Epithelial cell of prostate (primary cell): Measurements from ENCODE around the gene NRXN3.
A peak's percentile ranks its signal among the peaks of the same experiment; 100 is the strongest.

Source experiments
- DNase-seq: peaks from one replicate; pipeline ENCODE4 v3.0.0-alpha.2; 2011; ENCODE audit warnings: low read depth, low spot score
- H3K27ac ChIP-seq: fragments of 450-650 bp; 2 replicates; pipeline ENCODE4 v1.5.1; 2017; ENCODE audit warnings: mild to moderate bottlenecking

NRXN3 gene

DNA sequence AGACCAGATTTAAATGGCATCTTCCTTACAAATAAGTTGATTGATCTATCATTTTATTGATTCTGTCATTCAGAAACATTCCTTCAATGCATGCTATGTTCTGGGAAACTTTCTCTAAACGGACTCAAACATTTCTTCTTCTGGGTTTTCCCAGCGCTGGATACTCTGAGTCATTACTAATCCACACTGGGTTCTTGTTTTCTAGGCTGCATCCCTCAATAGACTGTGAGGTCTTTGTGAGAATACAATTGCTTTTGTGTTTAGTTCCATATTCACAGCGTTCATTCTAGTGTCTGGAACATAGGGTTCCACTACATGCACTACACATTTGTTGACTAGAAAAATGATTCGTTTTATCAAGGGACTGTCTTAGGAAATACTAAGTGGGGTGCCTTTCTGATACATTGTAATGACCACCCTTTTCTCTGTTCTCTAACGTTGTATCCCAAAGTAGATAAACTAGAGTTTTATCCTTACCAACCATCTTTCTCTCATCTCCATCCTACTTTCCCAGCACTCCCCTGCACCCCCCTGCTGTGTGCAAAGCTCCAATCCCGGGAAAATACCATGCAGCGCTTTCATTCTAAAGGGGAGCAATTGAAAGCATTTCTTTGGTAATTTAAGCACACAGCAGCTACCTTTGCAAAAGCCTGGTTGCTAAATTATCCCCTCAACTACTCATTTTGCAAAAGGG is 1162.5 kb downstream of the NRXN3 start:
- no peak for DNase-seq

DNA sequence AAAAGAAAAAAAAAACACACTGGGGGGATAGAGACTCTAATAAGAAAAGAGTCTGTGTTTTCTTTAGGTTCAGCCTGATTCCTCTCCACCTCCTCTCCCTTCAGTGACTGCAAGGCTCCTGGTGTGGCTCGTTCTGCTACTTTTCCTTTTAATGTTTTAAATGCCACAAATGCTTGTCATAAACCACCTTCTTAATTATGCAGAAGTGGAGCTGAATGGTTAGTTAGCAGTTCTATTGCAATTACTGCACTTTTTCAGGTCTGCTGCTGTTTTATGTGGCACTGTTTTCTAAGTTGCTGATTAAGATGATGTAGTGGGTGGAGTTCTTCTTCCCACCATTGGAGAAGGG is 1163.0 kb downstream of the NRXN3 start:
- no peak overlapping the region for H3K27ac ChIP-seq
- DNase-seq, result no peak

More for the DNA sequence above, 1162.5 kb downstream of the NRXN3 start:
- no peak overlapping the region for H3K27ac ChIP-seq

DNA sequence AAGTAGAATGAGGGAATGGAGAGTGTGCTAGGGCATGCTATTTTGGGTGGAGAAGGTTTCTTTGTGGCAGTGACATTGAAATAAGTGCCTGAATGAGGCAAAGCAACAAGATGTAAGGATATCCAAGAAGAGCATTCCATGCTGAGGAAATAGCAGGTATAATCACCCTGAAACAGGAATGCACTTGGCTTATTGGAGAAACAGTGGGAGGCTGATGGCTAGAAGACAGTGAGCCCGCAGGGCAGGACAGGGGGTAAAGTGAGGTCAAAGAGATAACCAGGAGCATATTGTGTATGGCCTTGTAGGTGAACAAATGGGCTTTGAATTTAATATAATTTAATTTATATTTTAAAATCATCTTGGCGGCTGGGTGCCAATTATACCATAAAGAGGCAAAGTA is 1164.1 kb downstream of the NRXN3 start:
- H3K27ac ChIP-seq, result no peak overlapping the region
- DNase-seq, result no peak

DNA sequence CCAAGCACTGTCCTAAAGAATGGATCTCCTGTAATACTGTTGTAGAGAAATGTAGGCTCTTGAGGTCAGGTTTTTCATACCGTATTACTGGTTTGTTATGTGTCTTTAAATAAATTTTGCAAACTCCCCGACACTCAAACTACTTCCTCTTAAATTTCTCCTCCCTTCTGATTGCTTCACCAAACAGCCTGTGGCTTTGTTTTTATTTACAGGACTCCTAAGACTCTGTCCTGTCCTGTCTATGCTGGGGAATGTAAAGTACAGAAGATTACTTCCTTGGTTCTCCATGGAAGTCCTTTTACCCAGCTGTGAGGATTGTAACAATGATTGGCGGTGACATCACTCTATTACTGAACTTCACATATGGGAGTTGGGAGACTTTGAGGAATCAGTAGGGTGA is 1167.6 kb downstream of the NRXN3 start:
- no peak for DNase-seq
- H3K27ac ChIP-seq, result no peak overlapping the region

DNA sequence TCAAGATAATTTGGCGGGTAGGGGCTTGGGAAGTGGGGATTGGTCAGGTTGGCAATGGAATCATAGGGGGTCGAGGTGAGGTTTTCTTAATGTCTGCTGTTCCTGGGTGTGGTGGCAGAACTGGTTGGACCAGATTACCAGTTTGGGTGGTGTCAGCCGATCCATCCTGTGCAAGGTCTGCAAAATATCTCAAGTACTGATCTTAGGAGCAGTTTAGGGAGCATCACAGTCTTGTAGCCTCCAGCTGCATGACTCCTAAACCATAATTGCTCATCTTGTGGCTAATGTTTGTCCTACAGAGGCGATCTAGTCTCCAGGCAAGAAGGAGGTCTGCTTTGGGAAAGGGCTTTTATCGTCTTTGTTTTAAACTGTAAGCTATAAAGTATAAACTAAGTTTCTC is 1172.8 kb downstream of the NRXN3 start:
- H3K27ac ChIP-seq, result no peak overlapping the region
- peak; percentile 8 for DNase-seq

DNA sequence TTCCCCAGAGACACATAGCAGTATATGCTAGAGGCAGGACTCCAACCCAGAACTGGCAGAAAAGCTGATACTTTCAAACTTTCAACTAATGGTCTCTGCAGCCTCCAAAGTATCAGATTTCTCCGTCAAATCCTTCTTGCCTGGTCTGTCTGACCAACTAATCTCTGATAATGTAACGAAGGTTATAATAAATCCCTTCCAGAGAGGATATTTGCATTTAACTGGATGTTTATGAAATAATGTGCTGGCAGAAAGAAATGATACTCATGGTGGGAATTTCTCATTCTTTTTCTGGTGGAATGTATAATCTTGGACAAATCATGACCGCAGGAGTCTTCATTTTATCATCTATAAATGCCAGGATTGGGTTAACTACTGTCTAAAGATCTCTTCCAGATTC is 1180.8 kb downstream of the NRXN3 start:
- no peak overlapping the region for H3K27ac ChIP-seq
- no peak for DNase-seq

DNA sequence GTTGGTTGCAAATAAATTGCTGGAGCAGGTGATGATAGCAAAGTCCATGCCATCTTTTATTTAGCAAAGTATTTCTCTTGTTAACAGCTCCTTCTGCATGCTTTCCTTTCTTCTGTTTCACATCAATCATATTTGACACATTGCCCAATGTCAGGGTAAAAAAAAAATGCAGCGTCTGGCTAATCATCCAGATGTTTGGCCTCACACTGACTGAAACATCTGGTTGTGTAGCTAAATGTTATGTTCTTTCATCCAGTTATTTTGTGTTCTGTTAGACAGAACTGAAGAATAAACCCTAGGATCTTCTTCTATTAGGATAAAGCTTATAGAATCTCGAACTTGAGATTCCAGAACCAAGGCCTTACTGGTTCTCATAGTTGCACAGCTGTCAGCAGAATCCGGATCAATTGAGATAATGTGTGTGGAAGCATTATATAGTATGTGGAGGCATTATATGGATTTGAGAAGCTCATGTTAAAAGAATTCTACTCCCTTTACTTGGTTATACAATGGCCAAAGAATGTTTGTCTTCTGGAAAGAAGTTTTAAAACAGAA is 1182.0 kb downstream of the NRXN3 start:
- no peak for DNase-seq
- H3K27ac ChIP-seq, result no peak overlapping the region

DNA sequence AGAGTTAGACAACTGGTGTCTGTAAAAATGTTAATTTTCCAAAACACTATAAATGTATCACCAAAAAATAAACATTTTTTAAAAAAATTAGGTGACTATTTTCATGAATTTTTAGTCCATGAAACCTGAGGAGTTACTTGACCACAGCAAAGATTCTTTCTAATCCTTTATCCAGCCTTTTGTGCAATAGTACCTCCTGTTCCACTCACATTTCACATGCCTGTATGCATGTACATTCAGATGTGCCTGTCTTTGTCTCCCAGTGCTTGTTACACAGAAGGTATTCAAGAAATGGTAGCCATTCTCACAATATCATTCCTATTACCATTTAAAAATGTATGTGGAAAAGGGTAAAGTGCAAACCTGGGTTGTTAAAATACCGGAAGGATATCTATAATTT is 1184.2 kb downstream of the NRXN3 start:
- DNase-seq, result no peak

DNA sequence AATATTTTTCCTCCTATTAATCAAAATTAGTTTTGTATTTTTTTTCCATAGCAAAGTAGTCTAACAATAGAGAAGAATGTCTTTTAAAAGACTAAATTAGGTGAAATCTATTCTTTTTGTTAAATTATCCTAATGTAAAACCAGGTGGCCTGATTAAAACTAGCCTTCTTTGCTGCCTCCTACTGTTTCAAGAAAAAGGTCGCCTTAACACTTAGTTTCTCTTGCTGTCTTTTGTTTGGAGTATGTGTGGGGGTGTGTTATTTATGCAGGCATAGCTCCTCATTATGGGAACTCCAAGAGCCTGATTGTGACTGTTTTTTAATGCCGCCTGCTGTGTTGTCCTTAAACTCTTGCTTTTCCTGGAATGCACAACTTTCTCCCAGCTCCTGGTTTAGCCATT is 1185.9 kb downstream of the NRXN3 start:
- H3K27ac ChIP-seq, result no peak overlapping the region
- no peak for DNase-seq

More for the DNA sequence above, 1184.2 kb downstream of the NRXN3 start:
- H3K27ac ChIP-seq, result no peak overlapping the region

DNA sequence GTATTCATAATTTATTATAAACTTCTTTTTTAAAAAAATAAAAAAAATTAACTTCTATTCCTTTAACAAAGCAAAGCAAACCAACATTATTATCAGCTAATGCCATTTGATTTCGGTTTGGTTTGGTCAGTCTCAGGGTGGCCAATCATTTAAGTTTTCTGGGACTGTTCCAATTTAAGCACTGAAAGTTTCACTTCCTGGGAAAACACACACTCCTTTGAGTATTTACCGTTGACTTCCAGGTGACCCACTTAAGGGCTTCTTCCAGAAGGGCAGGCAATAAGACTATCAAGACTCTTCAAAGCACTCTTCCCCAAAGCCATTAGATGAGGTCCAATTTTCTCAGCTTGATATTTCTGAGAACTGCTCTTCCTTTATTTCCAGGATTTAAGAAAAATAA is 1187.1 kb downstream of the NRXN3 start:
- DNase-seq, result no peak
- H3K27ac ChIP-seq, result no peak overlapping the region

DNA sequence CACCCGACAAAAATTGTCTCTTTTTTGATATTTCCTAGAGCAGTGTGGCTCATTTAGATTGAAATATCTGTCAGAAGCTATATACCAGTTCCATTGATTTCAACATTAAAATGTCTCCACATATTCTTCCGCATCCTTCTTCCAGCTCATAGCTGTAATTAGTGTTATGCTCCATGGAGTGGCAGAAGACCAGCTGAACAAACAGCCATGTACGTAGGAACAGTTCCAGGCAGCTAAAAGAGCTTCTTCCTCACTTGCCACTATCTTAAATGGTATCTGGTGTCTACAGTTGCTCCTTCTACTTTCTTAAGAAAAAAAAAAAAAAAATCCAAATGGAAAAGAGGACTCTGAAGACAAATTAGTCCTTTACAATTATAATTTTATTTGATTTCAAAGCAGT is 1193.1 kb downstream of the NRXN3 start:
- no peak overlapping the region for H3K27ac ChIP-seq
- no peak for DNase-seq

DNA sequence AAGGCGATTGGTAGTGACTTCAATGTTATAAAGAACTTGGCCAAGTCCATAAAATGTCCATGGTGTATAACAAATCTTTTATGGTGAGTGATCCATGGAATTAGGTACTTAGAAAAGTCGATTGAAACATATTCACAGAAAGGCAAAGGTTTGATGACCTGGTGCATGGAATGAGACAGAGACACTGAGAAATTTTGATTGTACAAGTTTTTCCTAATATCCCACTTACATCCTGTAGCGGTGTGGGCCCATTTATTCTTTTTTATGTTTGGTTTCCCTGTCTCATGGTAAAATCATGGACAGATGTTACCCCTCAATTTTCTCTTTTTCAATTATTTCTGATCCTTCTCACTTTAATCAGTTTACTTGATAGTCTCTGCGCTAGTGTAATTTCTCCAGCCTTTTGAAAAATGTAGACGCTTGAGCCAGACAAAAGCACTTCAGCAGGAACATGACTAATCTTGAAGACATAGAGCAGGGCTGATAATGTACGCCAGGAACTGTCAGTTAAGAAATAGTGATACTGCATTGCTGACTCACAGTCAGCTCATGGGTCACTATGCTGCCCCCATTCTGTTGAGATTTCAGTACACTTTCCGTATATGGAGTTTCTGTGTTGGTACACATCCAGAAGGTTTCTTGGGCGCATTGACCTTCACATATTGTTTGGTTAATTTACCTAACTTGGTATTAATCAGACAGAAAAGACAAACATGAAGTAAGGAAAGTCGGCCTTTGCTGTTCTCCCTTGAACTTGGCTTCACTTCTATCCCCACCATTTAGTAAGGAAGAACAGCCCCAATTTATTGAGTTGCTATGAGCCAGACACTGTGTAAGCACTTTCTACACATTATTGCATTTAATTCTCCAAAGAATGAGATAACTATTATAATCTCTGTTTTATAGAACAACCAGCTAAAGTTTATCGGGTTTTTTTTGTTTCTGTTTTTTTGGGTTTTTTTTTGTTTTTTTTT is 1199.5 kb downstream of the NRXN3 start:
- H3K27ac ChIP-seq, result peak overlapping the region; percentile 8
- peak; percentile 62 for DNase-seq

DNA sequence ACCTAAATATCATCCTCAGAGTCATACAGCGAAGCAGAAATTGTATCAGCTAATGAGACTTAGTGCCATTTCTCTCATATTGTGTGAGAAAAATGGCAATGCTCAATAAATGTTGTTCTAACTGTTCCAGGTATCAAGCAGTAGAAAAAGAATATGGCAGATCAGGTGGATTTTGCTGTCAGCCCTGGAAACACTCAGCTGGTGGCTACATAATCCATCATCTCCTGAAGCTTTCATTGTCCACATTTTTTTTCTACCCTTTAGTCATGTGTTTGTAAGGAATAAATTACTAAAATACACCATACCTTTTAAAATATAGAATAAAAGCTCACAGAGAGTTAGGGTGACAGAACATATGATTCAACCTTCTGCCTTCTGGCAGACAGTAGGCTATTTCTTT is 1200.8 kb downstream of the NRXN3 start:
- DNase-seq, result no peak
- H3K27ac ChIP-seq, result no peak overlapping the region

DNA sequence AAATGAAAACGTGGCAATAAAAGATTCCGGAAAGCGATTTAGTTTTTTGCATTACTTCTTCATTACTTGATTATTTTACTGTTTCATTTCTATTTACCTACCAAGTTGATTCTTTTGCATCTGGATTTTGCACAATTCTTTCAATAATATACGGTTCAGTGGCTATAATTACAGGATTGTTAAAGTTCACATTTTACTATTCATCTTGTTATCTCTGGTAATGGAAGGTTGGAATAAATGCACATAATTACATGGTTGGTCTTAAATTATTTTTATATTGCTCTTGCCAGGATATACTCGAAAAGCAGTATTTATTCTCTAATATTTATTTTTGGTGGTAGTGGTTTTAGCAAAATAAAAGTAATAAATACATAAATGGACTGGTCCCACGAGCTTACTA is 1203.3 kb downstream of the NRXN3 start:
- DNase-seq, result no peak
- H3K27ac ChIP-seq, result no peak overlapping the region

DNA sequence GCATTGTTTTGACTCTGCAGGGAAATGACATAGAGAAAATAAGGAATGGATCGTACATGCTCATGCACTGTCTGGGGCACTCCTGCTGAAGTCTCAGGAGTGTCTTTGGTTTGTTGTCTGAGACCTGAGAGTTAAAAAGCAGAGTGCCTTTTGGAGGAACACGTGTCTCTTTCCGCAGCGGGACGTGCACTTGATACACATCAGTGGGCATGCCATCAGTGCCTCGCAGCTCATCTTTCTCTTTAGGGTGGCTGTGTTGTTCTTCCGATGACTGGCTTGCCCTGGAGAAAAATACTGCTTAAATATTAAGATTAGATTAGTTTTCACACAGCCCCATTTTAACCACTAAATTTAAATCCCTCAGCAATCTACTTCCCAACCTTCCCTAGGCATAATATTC is 1205.2 kb downstream of the NRXN3 start:
- no peak overlapping the region for H3K27ac ChIP-seq
- no peak for DNase-seq

DNA sequence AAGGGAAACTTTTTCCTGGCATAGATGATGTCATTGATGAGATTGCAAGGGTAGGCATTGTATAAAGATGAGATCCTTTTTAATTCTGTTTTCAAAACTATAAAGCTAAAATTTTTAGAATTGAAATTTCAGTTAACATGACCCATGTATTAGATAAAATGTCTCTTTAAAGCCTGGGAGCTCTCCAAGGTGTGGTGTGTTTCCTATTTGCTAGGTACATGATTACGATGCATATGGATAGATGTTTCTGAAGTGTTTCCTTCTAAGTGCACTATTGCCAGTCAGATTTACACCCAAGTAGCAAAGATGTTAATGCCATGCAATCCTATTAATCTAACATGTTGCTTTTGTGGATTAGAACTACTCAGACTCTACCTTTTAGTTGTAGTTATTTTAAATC is 1206.4 kb downstream of the NRXN3 start:
- DNase-seq, result no peak

DNA sequence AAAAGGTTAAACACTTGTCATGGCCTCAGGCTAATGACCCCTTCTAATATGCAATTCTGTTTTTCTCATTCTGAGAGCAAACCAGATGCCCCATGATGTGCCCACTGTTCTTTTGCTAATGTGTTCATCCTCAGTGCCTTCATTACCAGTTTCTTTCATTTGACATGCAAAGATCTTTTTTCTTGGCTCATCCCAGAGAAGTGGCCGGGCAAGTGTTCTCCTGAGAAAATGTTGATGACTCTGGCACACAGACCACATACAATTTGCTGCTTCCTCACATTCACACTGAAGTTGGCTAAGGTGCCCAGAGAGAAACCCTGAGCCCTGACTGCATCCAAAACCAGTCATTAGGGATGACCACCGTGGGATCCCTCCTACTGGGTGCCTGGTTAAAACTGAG is 1207.8 kb downstream of the NRXN3 start:
- H3K27ac ChIP-seq, result no peak overlapping the region
- DNase-seq, result no peak

More for the DNA sequence above, 1206.4 kb downstream of the NRXN3 start:
- no peak overlapping the region for H3K27ac ChIP-seq

DNA sequence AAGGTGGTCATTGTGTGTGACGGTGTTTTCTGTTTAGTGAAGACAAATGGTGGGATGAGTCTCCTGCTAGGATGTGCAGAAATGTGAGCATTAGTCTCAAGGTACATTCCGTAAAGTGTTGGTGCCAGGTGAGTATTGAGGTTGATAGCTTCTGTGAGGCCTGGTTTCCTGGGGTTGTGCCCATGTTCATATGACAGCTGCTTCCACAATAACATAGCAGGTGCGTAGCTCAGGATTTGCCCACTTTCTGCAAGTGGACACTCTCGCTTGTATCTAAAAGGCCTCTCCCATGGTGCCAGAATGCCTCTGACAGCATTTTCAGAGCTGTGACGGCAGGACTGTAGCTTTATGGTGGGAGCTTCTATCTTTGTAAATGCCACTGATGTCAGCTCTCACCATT is 1209.1 kb downstream of the NRXN3 start:
- DNase-seq, result no peak
- no peak overlapping the region for H3K27ac ChIP-seq

DNA sequence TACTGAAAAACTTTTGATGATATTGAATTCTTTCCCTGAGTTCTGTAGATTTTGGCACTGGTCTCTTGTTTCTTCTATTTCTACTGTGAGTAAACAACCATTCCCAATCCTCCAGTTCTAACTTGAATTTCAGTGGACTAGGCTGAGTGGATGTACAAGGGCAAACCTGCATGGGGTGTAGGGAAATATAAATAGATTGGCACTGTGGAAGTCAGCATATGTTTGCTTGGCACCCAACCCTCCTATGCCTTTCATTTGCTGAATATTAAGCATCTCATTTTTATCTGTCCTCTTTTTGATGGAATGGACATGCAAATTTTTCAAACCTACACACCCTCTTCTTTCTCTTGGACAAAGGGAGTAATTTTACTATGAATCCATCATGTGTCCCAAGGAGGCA is 1212.9 kb downstream of the NRXN3 start:
- H3K27ac ChIP-seq, result no peak overlapping the region
- no peak for DNase-seq

DNA sequence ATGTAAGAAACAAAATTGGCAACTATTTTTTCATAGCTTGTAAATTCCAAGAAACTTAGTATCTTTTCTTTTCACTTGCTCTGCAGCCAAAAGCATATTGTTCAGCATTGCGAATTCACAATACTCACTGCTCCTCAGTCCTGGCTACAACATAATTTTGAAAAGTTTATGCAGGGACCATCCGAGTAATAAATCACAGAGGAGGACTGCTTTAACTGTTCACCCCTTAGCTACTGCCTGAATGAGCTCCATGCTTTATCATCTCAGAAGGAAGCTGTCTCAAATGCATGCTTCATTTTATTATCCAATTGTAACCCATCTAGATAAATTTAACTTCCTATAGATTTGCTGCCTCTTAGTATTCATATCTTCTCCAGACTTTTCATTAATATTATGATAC is 1213.3 kb downstream of the NRXN3 start:
- no peak overlapping the region for H3K27ac ChIP-seq
- DNase-seq, result no peak

DNA sequence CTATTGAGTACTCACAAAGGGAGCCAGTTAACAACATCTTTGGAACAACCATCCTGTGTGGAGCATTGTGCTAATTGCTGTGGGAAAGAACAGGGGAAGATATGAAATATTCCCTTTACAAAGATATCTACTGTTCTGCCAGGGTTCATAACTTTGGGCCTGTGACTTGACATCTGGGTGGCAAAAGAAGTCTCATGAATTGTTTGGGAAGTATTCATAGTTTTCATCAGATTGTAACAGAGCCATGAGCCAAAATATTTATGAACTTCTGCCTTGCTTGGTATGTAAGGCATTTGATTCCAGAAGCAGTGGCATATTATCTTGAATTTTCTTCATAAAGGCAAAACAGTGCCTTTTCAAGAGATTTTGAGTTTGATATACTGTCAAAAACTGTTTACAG is 1224.9 kb downstream of the NRXN3 start:
- H3K27ac ChIP-seq, result no peak overlapping the region

More for the DNA sequence above, 1224.9 kb downstream of the NRXN3 start:
- DNase-seq, result no peak
